Esophagus muscularis mucosa (tissue), 3 donors: Measurements from ENCODE around the gene PHIP.

ENCODE experiments used
- POLR2A ChIP-seq: fragments of 450-650 bp; IDR thresholded peaks from one replicate; pipeline ENCODE4 v1.6.1; 2017; ENCODE audit warnings: antibody characterized with exemption, moderate library complexity, mild to moderate bottlenecking, low read depth
- POLR2AphosphoS5 ChIP-seq, 2 donors: sonication (generic); formaldehyde crosslinking; IDR thresholded peaks; one replicate each; pipeline ENCODE4 v1.6.1; 2017; ENCODE audit warnings: antibody characterized with exemption in 2 of 2
- TF ChIP-seq, protein P1 (sequence below), 3 experiments: fragments of 200-600 bp in 2 of 3; fragments of 450-650 bp in 1 of 3; sonication (generic) in 2 of 3; IDR thresholded peaks; one replicate each; pipeline ENCODE4 v1.5.1; 2017 to 2019; ENCODE audit warnings: antibody characterized with exemption in 3 of 3, mild to moderate bottlenecking in 2 of 3, moderate library complexity in 1 of 3

DNA sequence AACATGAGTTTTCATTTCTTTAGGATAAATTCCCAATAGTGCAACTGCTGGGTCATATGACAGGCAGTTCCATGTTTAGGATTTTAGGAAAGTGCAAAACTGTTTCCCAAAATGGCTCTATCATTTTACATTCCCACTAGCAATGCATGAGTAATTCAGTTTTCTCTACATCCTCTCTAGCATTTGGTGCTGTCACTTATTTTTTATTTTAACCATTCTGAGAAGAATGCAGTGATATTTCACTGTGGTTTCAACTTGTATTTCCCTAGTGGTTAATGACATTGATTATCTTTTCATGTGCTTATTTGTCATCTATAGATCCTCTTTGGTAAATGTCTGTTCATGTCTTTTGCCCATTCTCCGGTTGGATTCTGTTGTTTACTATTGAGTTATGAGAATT lies 82.7 kb downstream of the PHIP start:
- no peak for TF ChIP-seq POLR2AphosphoS5 (IDR thresholded peaks at IDR 0.05)
- TF ChIP-seq, protein P1, sequence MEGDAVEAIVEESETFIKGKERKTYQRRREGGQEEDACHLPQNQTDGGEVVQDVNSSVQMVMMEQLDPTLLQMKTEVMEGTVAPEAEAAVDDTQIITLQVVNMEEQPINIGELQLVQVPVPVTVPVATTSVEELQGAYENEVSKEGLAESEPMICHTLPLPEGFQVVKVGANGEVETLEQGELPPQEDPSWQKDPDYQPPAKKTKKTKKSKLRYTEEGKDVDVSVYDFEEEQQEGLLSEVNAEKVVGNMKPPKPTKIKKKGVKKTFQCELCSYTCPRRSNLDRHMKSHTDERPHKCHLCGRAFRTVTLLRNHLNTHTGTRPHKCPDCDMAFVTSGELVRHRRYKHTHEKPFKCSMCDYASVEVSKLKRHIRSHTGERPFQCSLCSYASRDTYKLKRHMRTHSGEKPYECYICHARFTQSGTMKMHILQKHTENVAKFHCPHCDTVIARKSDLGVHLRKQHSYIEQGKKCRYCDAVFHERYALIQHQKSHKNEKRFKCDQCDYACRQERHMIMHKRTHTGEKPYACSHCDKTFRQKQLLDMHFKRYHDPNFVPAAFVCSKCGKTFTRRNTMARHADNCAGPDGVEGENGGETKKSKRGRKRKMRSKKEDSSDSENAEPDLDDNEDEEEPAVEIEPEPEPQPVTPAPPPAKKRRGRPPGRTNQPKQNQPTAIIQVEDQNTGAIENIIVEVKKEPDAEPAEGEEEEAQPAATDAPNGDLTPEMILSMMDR (IDR thresholded peaks at IDR 0.05) = no peak
- no peak for TF ChIP-seq POLR2A
